ENCODE measurements around the gene SDHAF3.
"Not testable (repeated sequence)": the region's sequence is repeated elsewhere in the genome, so short reads cannot be mapped to it uniquely, and the experiment has no call there.

Gene SDHAF3

DNA sequence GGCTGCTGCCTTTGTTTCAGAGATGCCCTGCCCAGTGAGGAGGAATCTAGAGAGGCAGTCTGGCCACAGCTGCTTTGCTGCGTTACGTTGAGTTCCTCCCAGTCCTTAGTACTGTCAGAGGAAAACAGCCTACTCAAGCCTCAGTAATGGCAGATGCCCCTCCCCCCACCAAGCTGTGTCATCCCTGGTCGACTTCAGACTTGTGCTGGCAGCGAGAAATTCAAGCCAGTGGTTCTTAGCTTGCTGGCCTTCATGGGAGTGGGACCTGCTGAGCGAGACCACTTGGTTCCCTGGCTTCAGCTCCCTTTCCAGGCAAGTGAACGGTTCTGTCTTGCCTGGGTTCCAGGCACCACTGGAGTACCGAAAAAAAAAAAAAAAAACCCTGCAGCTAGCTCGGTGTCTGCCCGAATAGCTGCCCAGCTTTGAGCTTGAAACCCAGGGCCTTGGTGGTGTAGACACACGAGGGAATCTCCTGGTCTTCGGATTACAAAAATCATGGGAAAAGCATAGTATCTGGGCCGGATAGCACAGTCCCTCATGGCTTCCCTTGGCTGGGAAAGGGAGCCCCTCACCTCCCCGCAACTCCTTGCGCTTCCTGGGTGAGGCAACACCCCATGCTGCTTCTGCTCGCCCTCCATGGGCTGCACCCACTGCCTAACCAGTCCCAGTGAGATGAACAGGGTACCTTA lies 9.1 kb downstream of the SDHAF3 start:
- no peak for DNase-seq

DNA sequence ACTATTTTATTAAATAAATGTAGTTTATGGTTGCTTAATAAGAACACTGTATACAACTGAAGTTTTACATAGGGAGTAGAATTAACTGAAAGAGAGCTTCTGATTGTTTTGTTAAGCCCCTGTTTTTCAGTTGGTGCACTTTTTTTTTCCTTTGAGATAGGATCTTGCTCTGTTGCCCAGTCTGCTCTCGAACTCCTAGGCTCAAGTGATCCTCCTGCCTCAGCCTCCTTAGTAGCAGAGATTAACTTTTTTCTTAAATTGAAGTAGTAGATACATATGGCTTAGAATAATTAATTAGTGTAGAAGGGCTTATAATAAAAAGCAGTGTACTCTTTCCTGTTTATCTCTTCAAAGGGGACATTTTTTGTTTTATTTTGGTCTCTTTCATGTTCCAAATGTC lies 11.2 kb downstream of the SDHAF3 start:
- no peak for DNase-seq

DNA sequence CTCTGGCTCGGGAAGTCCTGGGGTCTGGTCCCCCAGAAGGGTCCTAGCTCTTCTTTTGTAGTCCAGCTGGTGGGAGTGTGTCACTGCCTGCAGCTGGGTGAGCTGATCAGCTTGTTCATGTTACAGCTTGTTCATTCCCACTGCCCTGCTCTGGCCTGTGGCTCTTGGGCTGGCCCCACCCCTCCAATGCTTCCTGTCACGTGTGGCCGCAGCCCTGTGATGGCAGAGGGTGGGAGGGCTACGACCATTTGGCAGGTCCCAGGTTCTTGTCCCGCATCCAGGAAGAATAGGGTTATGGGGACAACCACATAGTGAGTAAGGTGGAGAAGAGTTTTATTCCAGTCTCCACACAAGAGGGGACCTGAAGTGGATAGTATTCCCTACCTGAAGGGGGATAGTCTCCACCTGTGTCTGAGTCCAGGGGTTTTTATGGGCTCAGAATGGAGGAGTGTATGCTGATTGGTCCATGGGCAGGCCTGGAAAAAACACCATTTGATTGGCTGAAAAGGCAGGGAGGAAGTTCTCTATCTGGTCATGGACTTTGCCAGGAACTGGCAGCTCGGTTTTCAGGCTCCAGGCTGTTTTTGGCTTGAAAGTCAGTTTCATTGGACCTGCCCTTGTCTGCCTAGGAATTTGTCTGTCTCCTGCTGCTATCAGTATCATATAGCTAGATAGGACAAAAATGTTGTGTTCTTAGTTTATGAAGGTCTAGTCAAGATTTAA lies 13.1 kb downstream of the SDHAF3 start:
- no peak for DNase-seq

DNA sequence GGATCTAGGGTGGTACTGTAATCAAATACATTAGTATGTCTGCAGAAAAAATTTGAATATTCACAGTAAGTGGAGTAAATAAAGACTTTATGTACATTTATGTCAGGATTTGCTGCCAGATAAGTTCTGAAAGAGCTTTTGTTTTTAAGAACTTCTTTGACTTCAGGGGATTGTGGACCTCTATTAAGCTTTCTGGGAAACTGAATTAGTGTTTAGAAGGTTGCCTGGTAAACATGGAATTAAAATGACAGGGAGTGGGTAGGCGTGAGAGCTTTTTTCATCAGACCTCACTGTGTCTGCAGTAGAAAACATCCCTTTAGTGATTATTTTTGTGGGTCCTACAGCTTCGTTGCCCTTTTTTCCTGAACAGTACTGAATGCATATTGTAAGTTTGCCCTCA lies 15.7 kb downstream of the SDHAF3 start:
- no peak for DNase-seq

DNA sequence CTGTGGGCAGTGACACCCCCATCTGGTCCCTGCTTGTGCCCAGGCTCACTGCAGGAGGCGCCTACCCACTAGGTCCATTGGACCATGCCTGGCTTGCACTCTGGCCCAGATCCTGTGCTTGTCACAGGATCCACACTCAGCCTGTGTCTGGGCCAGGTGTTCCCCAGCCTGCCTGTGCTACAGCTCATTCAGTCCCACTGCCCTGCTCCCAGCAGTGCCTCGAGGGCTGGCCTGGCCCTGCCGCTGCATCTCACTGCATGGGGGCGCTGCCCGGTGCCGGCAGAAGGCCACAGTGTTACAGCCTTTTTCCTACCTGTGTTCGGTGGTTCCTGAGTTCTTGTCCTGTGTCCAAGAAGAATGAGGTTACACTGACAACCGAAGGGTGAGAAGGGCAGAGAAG lies 21.3 kb downstream of the SDHAF3 start:
- DNase-seq: no peak

DNA sequence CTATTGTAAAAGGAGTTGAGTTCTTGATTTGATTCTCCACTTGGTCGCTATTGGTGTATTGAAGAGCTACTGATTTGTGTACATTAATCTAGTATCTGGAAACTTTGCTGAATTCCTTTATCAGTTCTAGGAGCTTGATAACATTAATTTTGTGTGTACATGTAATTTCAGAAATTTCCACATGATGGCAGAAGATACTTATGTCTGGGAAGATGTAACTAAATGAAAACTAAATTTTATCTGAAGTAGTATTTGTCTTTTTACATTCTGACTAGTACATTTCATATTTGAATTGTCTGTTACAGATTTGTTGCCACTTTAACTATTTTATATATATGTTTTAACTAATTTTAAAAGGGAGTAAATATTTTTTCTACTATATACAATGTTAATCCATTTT lies 27.6 kb downstream of the SDHAF3 start:
- DNase-seq: no peak

DNA sequence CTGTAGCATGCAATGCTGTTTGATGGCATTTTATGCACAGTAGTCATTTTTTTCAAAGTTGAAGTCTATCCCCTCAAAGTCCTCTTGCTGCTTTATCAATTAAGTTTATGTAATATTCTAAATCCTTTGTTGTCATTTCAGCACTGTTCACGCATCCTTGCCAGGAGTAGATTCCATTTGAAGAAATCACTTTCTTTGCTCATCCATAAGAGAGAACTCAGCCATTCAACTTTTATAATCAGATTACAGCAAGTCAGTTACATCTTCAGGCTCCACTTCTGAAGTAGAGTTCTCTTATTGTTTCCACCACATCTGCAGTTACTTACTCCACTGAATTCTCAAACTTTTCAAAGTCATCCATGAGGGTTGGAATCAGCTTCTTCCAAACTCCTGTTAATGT lies 32.3 kb downstream of the SDHAF3 start:
- DNase-seq: no peak

DNA sequence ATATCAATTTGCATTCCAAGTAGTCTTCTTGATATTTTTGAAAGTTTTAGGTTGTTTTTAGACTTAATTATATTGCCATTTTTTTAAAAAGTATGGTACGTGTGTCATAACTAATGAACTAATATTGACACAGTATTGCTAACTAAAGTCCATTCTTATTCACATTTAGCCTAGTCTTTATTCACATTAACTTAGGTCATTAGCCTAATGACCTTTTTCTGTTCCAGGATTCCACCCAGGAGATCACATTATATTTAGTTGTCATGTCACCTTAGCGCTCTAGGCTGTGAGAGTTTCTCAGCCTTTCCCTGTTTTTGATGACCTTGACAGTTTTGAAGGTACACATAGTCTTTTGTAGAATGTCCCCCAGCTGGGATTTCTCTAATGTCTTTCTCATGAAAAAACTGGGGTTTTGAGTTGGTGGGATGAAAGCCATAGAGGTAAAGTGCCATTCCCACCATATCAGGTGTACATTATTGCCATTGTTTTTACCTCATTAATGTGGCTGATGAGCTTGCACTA lies 38.5 kb downstream of the SDHAF3 start:
- DNase-seq: no peak

DNA sequence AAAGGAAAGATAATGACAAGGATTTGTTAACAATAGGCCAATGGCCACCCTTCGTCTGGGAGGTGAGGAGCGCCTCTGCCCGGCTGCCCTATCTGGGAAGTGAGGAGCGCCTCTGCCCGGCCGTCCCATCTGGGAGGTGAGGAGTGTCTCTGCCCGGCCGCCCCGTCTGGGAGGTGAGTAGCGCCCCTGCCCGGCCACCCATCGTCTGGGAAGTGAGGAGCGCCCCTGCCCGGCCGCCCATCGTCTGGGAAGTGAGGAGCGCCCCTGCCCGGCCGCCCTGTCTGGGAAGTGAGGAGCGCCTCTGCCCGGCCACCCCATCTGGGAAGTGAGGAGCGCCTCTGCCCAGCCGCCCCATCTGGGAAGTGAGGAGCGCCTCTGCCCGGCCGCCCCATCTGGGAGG lies 42.5 kb downstream of the SDHAF3 start:
- DNase-seq: not testable (repeated sequence)

DNA sequence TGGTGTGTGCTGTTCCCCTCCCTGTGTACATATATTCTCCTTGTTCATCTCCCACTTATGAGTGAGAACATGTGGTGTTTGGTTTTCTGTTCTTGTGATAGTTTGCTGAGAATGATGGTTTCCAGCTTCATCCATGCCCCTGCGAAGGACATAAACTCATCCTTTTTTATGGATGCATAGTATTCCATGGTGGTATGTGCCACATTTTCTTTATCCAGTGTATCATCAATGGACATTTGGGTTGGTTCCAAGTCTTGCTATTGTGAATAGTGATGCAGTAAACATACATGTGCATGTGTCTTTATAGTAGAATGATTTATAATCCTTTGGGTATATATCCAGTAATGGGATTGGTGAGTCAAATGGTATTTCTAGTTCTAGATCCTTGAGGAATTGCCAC lies 44.1 kb downstream of the SDHAF3 start:
- not testable (repeated sequence) for DNase-seq

DNA sequence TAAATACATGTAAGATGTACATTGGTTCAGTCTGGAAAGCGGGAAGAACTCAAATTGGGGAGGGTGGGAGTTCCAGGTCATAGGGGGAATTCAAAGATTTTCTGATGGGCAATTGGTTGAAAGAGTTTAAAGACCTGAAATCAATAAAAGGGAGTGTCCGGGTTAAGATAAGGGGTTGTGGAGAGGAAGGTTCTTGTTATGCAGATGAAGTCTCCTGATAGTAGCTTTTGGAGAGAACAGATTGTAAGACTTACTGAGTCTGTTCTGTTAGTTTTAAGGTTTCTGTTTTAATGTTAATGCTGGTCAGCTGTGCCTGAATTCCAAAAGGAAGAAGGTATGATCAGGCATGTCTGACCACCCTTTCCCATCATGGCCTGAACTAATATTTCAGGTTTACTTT lies 48.8 kb downstream of the SDHAF3 start:
- DNase-seq: no peak

DNA sequence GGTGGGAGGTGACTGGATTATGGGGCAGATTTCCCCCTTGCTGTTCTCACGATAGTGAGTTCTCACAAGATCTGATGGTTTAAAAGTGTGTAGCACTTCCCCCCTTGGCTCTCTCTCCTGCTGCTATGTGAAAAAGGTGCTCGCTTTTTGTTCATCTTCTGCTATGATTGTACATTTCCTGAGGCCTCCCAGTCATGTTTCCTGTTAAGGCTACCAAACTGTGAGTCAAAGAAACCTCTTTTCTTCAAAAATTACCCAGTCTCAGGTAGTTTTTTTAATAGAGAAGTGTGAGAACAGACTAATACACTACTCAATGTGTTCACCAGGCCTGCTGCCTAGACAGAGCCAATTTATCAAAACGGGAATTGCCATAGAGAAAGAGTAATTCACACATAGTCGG lies 49.7 kb downstream of the SDHAF3 start:
- no peak for DNase-seq

DNA sequence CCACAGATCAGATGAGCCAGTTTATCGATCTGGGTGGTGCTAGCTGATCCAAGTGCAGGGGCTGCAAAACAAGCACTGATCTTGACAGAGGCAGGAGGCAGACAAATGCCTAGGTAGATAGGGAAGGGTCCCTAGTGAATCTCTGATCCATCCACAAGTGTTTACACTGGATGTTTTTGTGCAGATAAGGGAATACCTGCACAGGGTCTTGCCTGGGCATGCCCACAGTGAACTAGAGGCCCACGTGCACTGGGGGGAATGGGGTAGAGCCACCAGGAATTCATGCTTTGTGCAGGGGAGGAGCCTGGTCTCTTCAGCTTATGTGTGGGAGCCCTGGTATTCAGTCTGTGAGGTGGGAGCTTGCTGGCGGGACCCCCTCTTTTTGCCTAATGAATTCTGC lies 50.3 kb downstream of the SDHAF3 start:
- no peak for DNase-seq

DNA sequence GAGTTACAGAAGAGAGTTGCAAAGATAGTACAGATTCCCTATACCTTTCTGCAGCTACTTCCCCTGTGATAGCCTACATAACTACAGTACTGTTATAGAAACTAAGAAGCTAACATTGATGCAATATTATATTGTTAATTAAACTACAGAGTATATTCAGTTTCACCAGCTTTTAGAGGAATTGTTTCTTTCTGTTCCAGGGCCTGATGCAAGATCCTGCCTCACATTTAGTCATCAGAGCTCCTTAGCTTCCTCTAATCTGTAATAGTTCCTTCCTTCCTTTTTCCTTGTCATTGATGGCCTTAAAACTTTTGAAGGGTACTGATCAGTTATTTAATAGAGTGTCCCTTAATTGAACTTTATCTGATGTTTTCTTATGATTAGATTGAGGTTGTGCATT lies 56.8 kb downstream of the SDHAF3 start:
- DNase-seq: no peak

DNA sequence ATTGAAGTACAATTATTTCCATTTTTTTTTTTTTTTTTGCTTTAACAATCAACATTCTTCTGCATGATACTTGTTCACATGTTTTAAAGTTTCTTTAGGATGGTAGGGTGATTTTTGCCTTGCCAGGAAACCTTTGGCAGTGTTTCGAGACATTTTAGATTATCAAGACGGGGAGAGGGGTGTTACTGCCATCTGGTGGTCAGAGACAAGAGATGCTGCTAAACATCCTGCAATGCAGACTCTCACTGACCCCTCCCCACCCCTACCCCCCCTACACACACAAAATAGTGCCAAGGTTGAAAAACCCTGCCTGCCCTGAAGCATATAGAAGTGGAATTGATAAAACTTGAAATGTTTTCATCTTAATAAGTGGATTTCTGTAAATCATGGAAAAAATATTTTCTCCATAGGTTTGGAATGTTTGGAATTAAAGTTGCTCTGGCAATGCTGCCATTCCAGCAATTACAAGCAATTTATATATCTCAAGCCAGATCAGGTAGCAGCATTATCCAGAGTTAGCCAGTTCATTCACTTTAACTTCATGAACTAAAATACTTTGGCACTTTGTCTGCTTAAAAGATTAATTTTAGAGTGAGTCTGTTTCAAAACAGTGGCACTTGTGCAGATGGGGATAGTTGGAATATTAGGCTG lies 62.1 kb downstream of the SDHAF3 start:
- no peak for DNase-seq

DNA sequence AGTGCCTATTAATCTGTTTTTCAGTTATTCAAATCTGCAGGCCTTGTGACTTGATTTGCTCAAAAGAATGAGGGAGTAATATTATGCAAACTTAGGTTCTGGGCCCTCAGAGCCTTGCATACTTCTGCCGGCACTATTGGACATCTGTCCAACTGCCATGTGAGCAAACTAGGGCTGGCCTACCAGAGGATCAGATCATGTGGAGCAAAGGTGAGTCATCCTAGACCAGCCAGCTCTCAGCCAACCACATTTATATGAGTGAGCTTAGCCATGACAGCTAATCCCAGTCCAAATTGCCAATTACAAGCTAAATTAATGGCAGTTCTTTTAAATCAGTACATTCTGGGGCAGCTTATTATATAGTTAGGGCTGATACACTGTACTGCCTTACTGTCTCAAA lies 69.6 kb downstream of the SDHAF3 start:
- no peak for DNase-seq

DNA sequence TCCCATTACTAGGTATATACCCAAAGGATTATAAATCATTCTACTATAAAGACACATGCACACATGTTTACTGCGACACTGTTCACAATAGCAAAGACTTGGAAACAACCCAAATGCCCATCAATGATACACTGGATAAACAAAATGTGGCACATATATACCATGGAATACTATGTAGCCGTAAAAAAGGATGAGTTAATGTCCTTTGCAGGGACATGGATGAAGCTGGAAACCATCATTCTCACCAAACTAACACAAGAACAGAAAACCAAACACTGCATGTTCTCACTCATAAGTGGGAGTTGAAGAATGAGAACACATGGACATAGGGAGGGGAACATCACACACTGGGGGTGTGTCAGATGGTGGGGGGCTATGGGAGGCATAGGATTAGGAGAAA lies 78.7 kb downstream of the SDHAF3 start:
- not testable (repeated sequence) for DNase-seq

DNA sequence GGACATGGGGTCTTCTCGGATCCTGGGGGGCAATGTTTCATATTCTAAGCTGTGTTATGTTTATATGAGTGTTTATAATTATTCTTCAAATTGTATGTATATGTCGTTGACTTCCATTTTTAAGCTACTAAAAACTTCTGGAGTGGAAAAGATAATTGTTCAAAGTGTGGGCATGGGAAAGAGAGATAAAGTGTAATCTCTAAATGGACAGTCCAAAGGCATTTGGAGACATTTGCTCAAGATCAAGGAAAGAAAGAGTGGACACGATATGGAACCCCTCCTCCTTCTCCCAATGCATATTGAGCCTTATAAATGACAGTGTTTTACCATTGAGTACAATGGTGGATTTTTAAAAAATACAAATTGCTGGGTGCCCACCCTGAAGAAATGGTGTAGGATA lies 81.1 kb downstream of the SDHAF3 start:
- no peak for DNase-seq

DNA sequence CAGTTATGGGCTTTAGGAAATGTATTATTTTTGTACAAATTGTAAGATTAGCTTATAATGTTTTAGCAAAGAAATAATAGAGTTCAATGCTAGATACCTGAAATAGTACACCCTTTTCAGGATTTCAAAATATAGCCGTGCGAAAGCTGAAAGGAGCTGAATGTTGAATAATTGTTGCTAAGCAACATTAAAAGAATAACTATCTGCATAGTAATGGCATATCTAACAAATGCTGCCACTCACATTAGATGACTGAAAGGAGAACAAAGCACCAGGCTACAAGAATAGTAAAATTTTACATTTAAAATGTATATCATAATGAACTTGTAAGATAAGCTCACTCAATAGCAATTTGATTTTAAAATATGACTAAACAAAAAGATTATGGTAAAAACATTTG lies 82.5 kb downstream of the SDHAF3 start:
- no peak for DNase-seq

DNA sequence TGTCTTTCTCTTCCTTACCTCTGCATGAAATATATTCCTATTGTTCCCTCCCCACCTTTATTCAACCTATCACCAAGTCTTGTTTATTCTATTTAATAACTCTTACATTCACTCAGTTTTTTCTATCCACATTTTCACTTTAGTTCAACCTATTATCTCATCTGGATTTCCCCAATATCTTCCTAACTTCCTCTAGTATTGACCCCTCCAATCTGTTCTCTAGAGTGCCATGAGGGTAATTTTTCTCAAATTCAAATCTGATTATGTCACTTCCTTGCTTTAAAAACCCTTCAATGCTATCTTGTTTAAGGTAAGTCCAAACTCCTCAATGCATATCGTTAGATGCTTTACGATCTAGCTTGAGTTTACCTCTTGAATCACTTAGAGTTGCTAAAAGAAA lies 86.5 kb downstream of the SDHAF3 start:
- no peak for DNase-seq

DNA sequence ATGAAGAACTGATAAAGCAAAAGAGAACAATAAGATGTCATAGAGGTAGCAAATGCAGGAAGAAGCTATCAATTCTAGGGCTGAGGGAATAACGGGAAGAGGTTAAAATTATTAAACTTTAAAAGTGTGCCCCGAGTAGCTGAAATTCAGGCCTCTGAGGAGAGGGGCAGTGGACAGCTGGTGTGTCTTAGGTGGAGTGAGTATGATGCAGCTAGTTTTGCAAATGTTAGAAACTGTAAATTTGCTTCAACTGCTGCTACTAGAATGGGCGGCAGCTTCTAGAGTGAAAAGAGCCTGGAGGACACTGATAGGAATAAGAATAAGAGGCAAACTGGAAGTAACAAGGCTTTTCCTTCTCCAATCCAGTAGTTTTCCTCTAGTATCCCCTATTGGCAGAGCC lies 87.3 kb downstream of the SDHAF3 start:
- DNase-seq: no peak

DNA sequence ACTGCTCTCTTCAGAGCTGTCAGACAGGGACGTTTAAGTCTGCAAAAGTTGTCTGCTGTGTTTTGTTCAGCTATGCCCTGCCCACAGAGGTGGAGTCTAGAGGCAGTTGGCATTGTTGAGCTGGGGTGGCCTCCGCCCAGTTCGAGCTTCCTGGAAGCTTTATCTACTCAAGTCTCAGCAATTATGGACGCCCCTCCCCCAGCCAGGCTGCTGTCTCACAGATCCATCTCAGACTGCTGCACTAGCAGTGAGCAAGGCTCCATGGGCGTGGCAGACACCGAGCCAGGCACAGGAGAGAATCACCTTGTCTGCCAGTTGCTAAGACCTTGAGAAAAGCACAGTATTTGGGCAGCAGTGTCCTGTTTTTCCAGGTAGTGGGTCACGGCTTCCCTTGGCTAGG lies 98.1 kb downstream of the SDHAF3 start:
- DNase-seq: no peak

DNA sequence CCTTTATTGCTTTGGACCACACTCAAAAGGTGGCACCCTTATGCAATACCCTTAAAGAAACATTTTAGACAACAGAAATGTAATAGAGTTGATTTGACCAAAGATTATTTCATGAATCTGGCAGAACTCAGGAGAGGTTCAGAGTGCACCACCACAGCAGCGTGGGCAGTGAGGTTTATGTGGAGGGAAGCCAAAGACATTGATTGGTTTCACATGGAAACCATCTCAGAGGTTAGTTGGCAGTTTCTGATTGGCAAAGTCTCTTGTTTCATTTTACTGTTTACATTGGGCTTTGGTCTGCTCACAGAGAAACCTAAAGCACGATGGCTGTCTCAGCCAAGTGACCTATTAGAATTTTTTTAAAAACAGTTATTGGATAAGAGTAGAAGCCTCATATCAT lies 101.3 kb downstream of the SDHAF3 start:
- DNase-seq: no peak

DNA sequence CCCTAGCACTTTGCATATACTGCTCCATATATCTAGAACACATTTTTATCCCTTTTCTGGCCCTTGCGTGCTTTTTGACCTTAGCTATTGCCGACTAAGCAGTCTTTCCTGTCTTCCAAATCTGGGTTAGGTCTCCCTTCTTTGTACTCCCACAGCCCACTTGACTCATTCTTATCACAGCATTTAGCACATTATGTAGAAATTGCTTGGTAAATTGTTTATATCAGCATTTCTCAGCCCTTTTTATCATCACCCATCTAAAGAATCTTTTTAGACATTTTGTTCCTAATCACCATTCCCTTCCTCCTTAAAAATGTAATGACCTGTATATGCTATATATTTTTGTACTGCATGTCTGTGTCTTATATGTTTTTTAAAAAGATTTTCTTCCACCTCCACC lies 101.7 kb downstream of the SDHAF3 start:
- DNase-seq: no peak

Measured in activated CD8-positive, alpha-beta memory T cell treated with anti-CD3 and anti-CD28 coated beads for 24 hours (primary cell).